22Rv1 (cell line): ENCODE results near the gene INSYN2A.

ENCODE experiments used
- H3K27ac ChIP-seq: fragments of 450-650 bp; 2 replicates; pipeline ENCODE4 v1.5.1; 2017
- CTCF ChIP-seq: fragments of 450-650 bp; IDR thresholded peaks from 2 replicates; pipeline ENCODE4 v1.5.1; 2017; ENCODE audit warnings: mild to moderate bottlenecking
- ZFX ChIP-seq: fragments of 450-650 bp; IDR thresholded peaks from 2 replicates; pipeline ENCODE4 v1.6.1; 2017; ENCODE audit warnings: antibody characterized with exemption, borderline replicate concordance

Gene INSYN2A

GRCh38 chr10:127197154-127197432 lies 702 bp upstream of the INSYN2A start:
- TF ChIP-seq ZFX: no peak
- no peak for TF ChIP-seq CTCF
- H3K27ac ChIP-seq: no peak overlapping the region

- no peak for TF ChIP-seq CTCF
Measured at GRCh38 chr10:127195571-127196281, 665 bp downstream of the INSYN2A start.

GRCh38 chr10:127195041-127195506 lies 1.3 kb downstream of the INSYN2A start:
- TF ChIP-seq ZFX (no peak), CTCF (no peak)
- H3K27ac ChIP-seq: no peak overlapping the region

More at GRCh38 chr10:127195571-127196281, 665 bp downstream of the INSYN2A start:
- no peak overlapping the region for H3K27ac ChIP-seq

GRCh38 chr10:127194599-127194998 lies 1.8 kb downstream of the INSYN2A start:
- no peak overlapping the region for H3K27ac ChIP-seq
- TF ChIP-seq CTCF: no peak
- TF ChIP-seq ZFX: no peak

- TF ChIP-seq CTCF (no peak), ZFX (no peak)
- no peak overlapping the region for H3K27ac ChIP-seq
Measured at GRCh38 chr10:127194111-127194510, 2.3 kb downstream of the INSYN2A start.

- H3K27ac ChIP-seq: no peak overlapping the region
- TF ChIP-seq CTCF: no peak
- TF ChIP-seq ZFX: no peak
Measured at GRCh38 chr10:127193125-127193524, 3.3 kb downstream of the INSYN2A start.

GRCh38 chr10:127190427-127190826 lies 6.0 kb downstream of the INSYN2A start:
- no peak for TF ChIP-seq CTCF
- no peak for TF ChIP-seq ZFX
- no peak overlapping the region for H3K27ac ChIP-seq
